Ishikawa (cell line): ENCODE results near the gene SIM2.

ENCODE experiments used
- CEBPB ChIP-seq: IDR thresholded peaks from 2 replicates; pipeline ENCODE4 v1.6.1; 2012
- CREB1 ChIP-seq: IDR thresholded peaks from 2 replicates; pipeline ENCODE4 v1.6.1; 2012; ENCODE audit warnings: low read depth
- EGR1 ChIP-seq: IDR thresholded peaks from 2 replicates; pipeline ENCODE4 v1.6.1; 2012
- EP300 ChIP-seq: IDR thresholded peaks from 2 replicates; pipeline ENCODE4 v1.6.1; 2012; ENCODE audit warnings: borderline replicate concordance
- FOXM1 ChIP-seq: IDR thresholded peaks from 2 replicates; pipeline ENCODE4 v1.6.1; 2012; ENCODE audit warnings: low read depth, borderline replicate concordance
- MAX ChIP-seq: IDR thresholded peaks from 2 replicates; pipeline ENCODE4 v1.6.1; 2012
- NFIC ChIP-seq: IDR thresholded peaks from 2 replicates; pipeline ENCODE4 v1.6.1; 2012
- RAD21 ChIP-seq: IDR thresholded peaks from 2 replicates; pipeline ENCODE4 v1.6.1; 2012; ENCODE audit warnings: low read depth
- REST ChIP-seq: IDR thresholded peaks from 2 replicates; pipeline ENCODE4 v1.6.1; 2012; ENCODE audit warnings: low read depth, mild to moderate bottlenecking
- TAF1 ChIP-seq: IDR thresholded peaks from 2 replicates; pipeline ENCODE4 v1.6.1; 2012; ENCODE audit warnings: low read depth, mild to moderate bottlenecking
- TCF12 ChIP-seq: IDR thresholded peaks from 2 replicates; pipeline ENCODE4 v1.6.1; 2012; ENCODE audit warnings: low read depth
- TEAD4 ChIP-seq: IDR thresholded peaks from 2 replicates; pipeline ENCODE4 v1.6.1; 2012
- USF1 ChIP-seq: IDR thresholded peaks from 2 replicates; pipeline ENCODE4 v1.6.1; 2012
- YY1 ChIP-seq: IDR thresholded peaks from 2 replicates; pipeline ENCODE4 v1.6.1; 2012; ENCODE audit warnings: low read depth
- ZBTB7A ChIP-seq: IDR thresholded peaks from 2 replicates; pipeline ENCODE4 v1.6.1; 2012; ENCODE audit warnings: low read depth

SIM2 gene

GRCh38 chr21:36749935-36750575 is 51.1 kb downstream of the SIM2 start:
- no peak for TF ChIP-seq CREB1
- TF ChIP-seq EP300, result no peak
- TF ChIP-seq CEBPB, result no peak
- no peak for TF ChIP-seq TCF12
- no peak for TF ChIP-seq REST
- TF ChIP-seq TEAD4, result no peak
- no peak for TF ChIP-seq EGR1
- TF ChIP-seq TAF1, result no peak
- TF ChIP-seq FOXM1, result no peak
- TF ChIP-seq ZBTB7A, result no peak
- TF ChIP-seq YY1, result no peak
- TF ChIP-seq MAX, result no peak
- TF ChIP-seq NFIC, result no peak
- no peak for TF ChIP-seq RAD21
- TF ChIP-seq USF1, result no peak

- no peak for TF ChIP-seq TCF12
- no peak for TF ChIP-seq MAX
- no peak for TF ChIP-seq RAD21
- no peak for TF ChIP-seq YY1
- TF ChIP-seq EP300, result no peak
- no peak for TF ChIP-seq ZBTB7A
- no peak for TF ChIP-seq CEBPB
- TF ChIP-seq NFIC, result no peak
These were observed 51.7 kb downstream of the SIM2 start for GRCh38 chr21:36750576-36750959.

- no peak for TF ChIP-seq EP300
- no peak for TF ChIP-seq RAD21
- no peak for TF ChIP-seq EGR1
- no peak for TF ChIP-seq REST
- no peak for TF ChIP-seq MAX
- no peak for TF ChIP-seq YY1
- no peak for TF ChIP-seq USF1
- no peak for TF ChIP-seq ZBTB7A
- TF ChIP-seq FOXM1, result no peak
- no peak for TF ChIP-seq NFIC
- no peak for TF ChIP-seq CEBPB
- TF ChIP-seq CREB1, result no peak
- TF ChIP-seq TEAD4, result no peak
- TF ChIP-seq TCF12, result no peak
- TF ChIP-seq TAF1, result no peak
These were observed 52.5 kb downstream of the SIM2 start for GRCh38 chr21:36751383-36751782.

GRCh38 chr21:36753556-36753955 is 54.6 kb downstream of the SIM2 start:
- TF ChIP-seq YY1, result no peak
- no peak for TF ChIP-seq ZBTB7A
- no peak for TF ChIP-seq USF1
- no peak for TF ChIP-seq RAD21
- TF ChIP-seq TEAD4, result no peak
- TF ChIP-seq NFIC, result no peak

- TF ChIP-seq NFIC (no peak), ZBTB7A (no peak), YY1 (no peak), CREB1 (no peak), TAF1 (no peak), TCF12 (no peak), MAX (no peak), CEBPB (no peak), REST (no peak), RAD21 (no peak), FOXM1 (no peak), USF1 (no peak), EGR1 (no peak), TEAD4 (no peak)
These were observed 55.5 kb downstream of the SIM2 start for GRCh38 chr21:36754241-36754898.
